WTC11 (cell line): ENCODE measurements around the gene SPAAR. TPM values are rescaled to one million over a fixed set of nuclear protein-coding genes. Genes with fewer than 3 reads are reported as not detected.

Experiments
- ATAC-seq: fragments of 200-7000 bp; cut with Tn5 transposase; 2 replicates; pipeline ENCODE4 v1.10.0; 2021; ENCODE audit warnings: mild to moderate bottlenecking, moderate library complexity
- CTCF ChIA-PET: fragments of 300-600 bp; sonication (Branson Sonifier 250); formaldehyde crosslinking; loops from one replicate; lab custom pipeline; 2021; ENCODE audit warnings: antibody characterized with exemption; lab: Charles Lee
- POLR2A ChIA-PET: fragments of 350-600 bp; sonication (Branson Sonifier 250); formaldehyde crosslinking; loops from one replicate; lab custom pipeline; 2021; ENCODE audit warnings: antibody characterized with exemption; lab: Charles Lee
- DNase-seq: peaks from one replicate; pipeline ENCODE4 v3.0.0; 2021; ENCODE audit warnings: low spot score
- H3K27ac Mint-ChIP-seq: 2 replicates; pipeline ENCODE4 v1.8.0; 2021; ENCODE audit warnings: mixed read lengths
- H3K27me3 Mint-ChIP-seq: 2 replicates; pipeline ENCODE4 v1.8.0; 2021; ENCODE audit warnings: low read depth, mild to moderate bottlenecking, moderate library complexity, mixed read lengths
- H3K36me3 Mint-ChIP-seq: 2 replicates; pipeline ENCODE4 v1.8.0; 2021; ENCODE audit warnings: mixed read lengths
- H3K4me1 Mint-ChIP-seq: 2 replicates; pipeline ENCODE4 v1.8.0; 2022; ENCODE audit warnings: mixed read lengths
- H3K4me3 Mint-ChIP-seq: 2 replicates; pipeline ENCODE4 v1.8.0; 2021; ENCODE audit warnings: mild to moderate bottlenecking, moderate library complexity, mixed read lengths
- H3K9me3 Mint-ChIP-seq: 2 replicates; pipeline ENCODE4 v1.8.0; 2021; ENCODE audit warnings: mixed read lengths
- AFF4 ChIP-seq: sonication (generic); formaldehyde crosslinking; IDR thresholded peaks from 2 replicates; pipeline ENCODE4 v1.8.1; 2023; ENCODE audit warnings: mild to moderate bottlenecking, missing genetic modification reagents, borderline replicate concordance
- AR ChIP-seq: fragments of 250-450 bp; sonication (Bioruptor Pico); IDR thresholded peaks from 2 replicates; pipeline ENCODE4 v1.9.0; 2021; ENCODE audit warnings: mild to moderate bottlenecking
- ATF6 ChIP-seq: sonication (generic); formaldehyde crosslinking; IDR thresholded peaks from 2 replicates; pipeline ENCODE4 v1.8.1; 2023; ENCODE audit warnings: mild to moderate bottlenecking, missing genetic modification reagents
- FOXK1 ChIP-seq: sonication (generic); formaldehyde crosslinking; IDR thresholded peaks from 2 replicates; pipeline ENCODE4 v1.8.0; 2022; ENCODE audit warnings: mild to moderate bottlenecking, moderate library complexity, missing genetic modification reagents
- GRHL2 ChIP-seq: fragments of 250-450 bp; sonication (Bioruptor Pico); IDR thresholded peaks from 2 replicates; pipeline ENCODE4 v1.8.0; 2022; ENCODE audit warnings: mild to moderate bottlenecking, moderate library complexity; ENCODE audit not compliant: insufficient replicate concordance, severe bottlenecking
- HMGA2 ChIP-seq: fragments of 250-450 bp; sonication (Bioruptor Pico); IDR thresholded peaks from 2 replicates; pipeline ENCODE4 v1.4.0; 2021; ENCODE audit warnings: mild to moderate bottlenecking, moderate library complexity
- KAT7 ChIP-seq: sonication (generic); formaldehyde crosslinking; IDR thresholded peaks from 2 replicates; pipeline ENCODE4 v1.8.1; 2023; ENCODE audit warnings: missing genetic modification reagents, mild to moderate bottlenecking, borderline replicate concordance
- MXD4 ChIP-seq: fragments of 250-450 bp; sonication (Bioruptor Pico); IDR thresholded peaks from 2 replicates; pipeline ENCODE4 v1.8.0; 2021; ENCODE audit warnings: mild to moderate bottlenecking, moderate library complexity, borderline replicate concordance
- PRDM15 ChIP-seq: sonication (generic); formaldehyde crosslinking; IDR thresholded peaks from 2 replicates; pipeline ENCODE4 v1.8.0; 2022; ENCODE audit warnings: missing genetic modification reagents
- RELA ChIP-seq: sonication (generic); formaldehyde crosslinking; IDR thresholded peaks from 2 replicates; pipeline ENCODE4 v1.8.1; 2022; ENCODE audit warnings: missing genetic modification reagents, mild to moderate bottlenecking, borderline replicate concordance
- RORB ChIP-seq: fragments of 250-450 bp; sonication (Bioruptor Pico); IDR thresholded peaks from 2 replicates; pipeline ENCODE4 v1.9.0; 2021; ENCODE audit warnings: mild to moderate bottlenecking
- SOX15 ChIP-seq: fragments of 250-450 bp; sonication (Bioruptor Pico); IDR thresholded peaks from 2 replicates; pipeline ENCODE4 v1.9.0; 2021; ENCODE audit warnings: mild to moderate bottlenecking
- TEAD4 ChIP-seq: sonication (generic); formaldehyde crosslinking; IDR thresholded peaks from 2 replicates; pipeline ENCODE4 v1.8.0; 2022; ENCODE audit warnings: mild to moderate bottlenecking, missing genetic modification reagents
- ZNF317 ChIP-seq: sonication (generic); formaldehyde crosslinking; IDR thresholded peaks from 2 replicates; pipeline ENCODE4 v1.8.1; 2023; ENCODE audit warnings: low read depth, mild to moderate bottlenecking, moderate library complexity, missing genetic modification reagents, borderline replicate concordance
- ZNF532 ChIP-seq: fragments of 250-450 bp; sonication (Bioruptor Pico); IDR thresholded peaks from 2 replicates; pipeline ENCODE4 v1.9.0; 2021; ENCODE audit warnings: mild to moderate bottlenecking, borderline replicate concordance
- total RNA-seq: library from RNA; stranded (reverse); gene quantifications from 3 replicates; pipeline ENCODE4 v1.2.3, GENCODE V29; 2021

SPAAR gene
- total RNA-seq, 1 experiment from 2014 or later = 0.33 TPM

GRCh38 chr9:35914301-35914807, 5.1 kb downstream of the SPAAR start (continued):
- TF ChIP-seq AR = no peak
- TF ChIP-seq, all 79 proteins: peak for 0

- Mint-ChIP-seq H3K36me3 (no peaks in the 10 kb centered on the region), H3K27me3 (no peaks in the 10 kb centered on the region), H3K4me1 (peaks cover 12% of the 10 kb centered on the region), H3K9me3 (no peaks in the 10 kb centered on the region), H3K4me3 (no peak overlapping the region), H3K27ac (no peak overlapping the region)
- TF ChIP-seq RORB (no peak), ATF6 (CRISPR knock-in tag) (no peak), MXD4 (CRISPR knock-in tag) (no peak), ZNF317 (CRISPR knock-in tag) (no peak), HMGA2 (no peak), GRHL2 (CRISPR knock-in tag) (no peak), FOXK1 (no peak), TEAD4 (CRISPR knock-in tag) (no peak), ZNF532 (CRISPR knock-in tag) (no peak), KAT7 (CRISPR knock-in tag) (no peak), RELA (CRISPR knock-in tag) (no peak), SOX15 (CRISPR knock-in tag) (no peak), AFF4 (CRISPR knock-in tag) (no peak), PRDM15 (no peak)
- POLR2A ChIA-PET = no interaction called here
- CTCF ChIA-PET = interaction anchor here (0.6 to 3.1 kb wide), 6 partner anchors 13 to 107 kb away, joined by 4 to 14 read pairs (median 4); no protein-coding TSS in a partner anchor
- peak; percentile 24; the same call in 1 of the 2 replicates for ATAC-seq
- DNase-seq = no peak
Measured at GRCh38 chr9:35915681-35916294, 6.5 kb downstream of the SPAAR start.
